ENCODE measurements around the gene KIAA0753.

Gene KIAA0753

GRCh38 chr17:6545291-6545690 is 95.2 kb downstream of the KIAA0753 start:
- DNase-seq, result no peak

- no peak for DNase-seq
Observed at GRCh38 chr17:6544011-6544370, 96.5 kb downstream of the KIAA0753 start.

GRCh38 chr17:6543079-6544010 is 97.2 kb downstream of the KIAA0753 start:
- no peak for DNase-seq

- no peak for DNase-seq
Observed at GRCh38 chr17:6542577-6542976, 97.9 kb downstream of the KIAA0753 start.

- DNase-seq, result no peak
Observed at GRCh38 chr17:6541886-6542285, 98.6 kb downstream of the KIAA0753 start.

- no peak for DNase-seq
Observed at GRCh38 chr17:6539871-6540270, 100.6 kb downstream of the KIAA0753 start.

GRCh38 chr17:6536566-6537065 is 103.9 kb downstream of the KIAA0753 start:
- no peak for DNase-seq

GRCh38 chr17:6536053-6536452 is 104.5 kb downstream of the KIAA0753 start:
- no peak for DNase-seq

- DNase-seq, result no peak
Observed at GRCh38 chr17:6534846-6535514, 105.5 kb downstream of the KIAA0753 start.

GRCh38 chr17:6532441-6532885 is 108.0 kb downstream of the KIAA0753 start:
- no peak for DNase-seq

- no peak for DNase-seq
Observed at GRCh38 chr17:6531575-6531974, 108.9 kb downstream of the KIAA0753 start.

- DNase-seq, result no peak
Observed at GRCh38 chr17:6530324-6530920, 110.1 kb downstream of the KIAA0753 start.

- DNase-seq, result no peak
Observed at GRCh38 chr17:6528557-6528956, 112.0 kb downstream of the KIAA0753 start.

Data from suppressor macrophage treated with lipopolysaccharide for 4 hours (primary cell).